Colonic mucosa (tissue), 4 donors: ENCODE results near the gene ADAM10. TPM values are rescaled to one million over a fixed set of nuclear protein-coding genes. Genes with fewer than 3 reads are reported as not detected.

Experiments used
- DNase-seq: peaks from one replicate; pipeline ENCODE4 v3.0.0-alpha.2; 2020
- H3K27ac ChIP-seq: fragments of 200-600 bp; one replicate; pipeline ENCODE4 v1.8.0; 2021
- H3K27me3 ChIP-seq: fragments of 200-600 bp; one replicate; pipeline ENCODE4 v1.8.0; 2021
- H3K36me3 ChIP-seq: fragments of 200-600 bp; one replicate; pipeline ENCODE4 v1.8.0; 2021
- H3K4me1 ChIP-seq: fragments of 200-600 bp; one replicate; pipeline ENCODE4 v1.8.0; 2021; ENCODE audit warnings: mild to moderate bottlenecking
- H3K4me3 ChIP-seq: fragments of 200-600 bp; one replicate; pipeline ENCODE4 v1.8.0; 2021
- H3K9ac ChIP-seq, 2 donors: one replicate each; pipeline ENCODE4 v1.7.0; 2013; ENCODE audit warnings: control low read depth in 2 of 2, low read depth in 2 of 2, low read length in 2 of 2
- H3K9me3 ChIP-seq: fragments of 200-600 bp; one replicate; pipeline ENCODE4 v1.8.0; 2021
- intact Hi-C: fragments of 100-400 bp; cut with DNase I; formaldehyde crosslinking; loops from one replicate; pipeline ENCODE4 v1.14.1; 2022
- total RNA-seq, 2 donors: library from RNA; stranded (reverse); fragmentation: NEBNext Ultra II Directional in 1 of 2; extraction: Animal tissue kit (Norgen Biotek cat#: 25700) in 1 of 2; gene quantifications; one replicate each; pipeline ENCODE4 v1.2.1, GENCODE V29; 2021
- TF ChIP-seq, protein P1 (sequence below): fragments of 200-600 bp; IDR thresholded peaks from one replicate; pipeline ENCODE4 v1.8.0; 2022; ENCODE audit warnings: antibody characterized with exemption, mild to moderate bottlenecking
- donor health status: healthy.
- donor health status: DM: no; HTN: no; CAD: no.
- donor health status: DM: no; HTN: no; CAD: no.

ADAM10 gene
- total RNA-seq, 2 donors from 2014 or later: 115 to 176 TPM

DNA sequence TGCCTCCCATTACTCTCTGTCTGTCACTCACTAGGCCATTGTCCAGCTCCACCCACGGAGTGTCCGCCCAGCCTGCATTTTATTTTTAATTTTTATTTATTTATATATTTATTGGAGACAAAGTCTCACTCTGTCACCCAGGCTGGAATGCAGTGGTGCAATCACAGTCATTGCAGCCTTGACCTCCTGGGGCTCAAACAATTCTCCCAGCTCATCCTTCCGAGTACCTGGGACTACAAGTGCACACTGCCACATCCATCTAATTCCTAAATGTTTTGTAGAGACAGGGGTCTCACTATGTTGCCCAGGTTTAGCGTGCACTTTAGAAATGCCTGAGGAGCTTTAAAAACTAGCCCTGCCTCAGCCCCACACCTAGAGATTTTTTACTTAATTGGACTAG lies 176.2 kb downstream of the ADAM10 start:
- no peaks in the 10 kb centered on the region for H3K4me1 ChIP-seq
- H3K9ac ChIP-seq: no peak overlapping the region
- H3K27me3 ChIP-seq: no peaks in the 10 kb centered on the region
- TF ChIP-seq, protein P1, sequence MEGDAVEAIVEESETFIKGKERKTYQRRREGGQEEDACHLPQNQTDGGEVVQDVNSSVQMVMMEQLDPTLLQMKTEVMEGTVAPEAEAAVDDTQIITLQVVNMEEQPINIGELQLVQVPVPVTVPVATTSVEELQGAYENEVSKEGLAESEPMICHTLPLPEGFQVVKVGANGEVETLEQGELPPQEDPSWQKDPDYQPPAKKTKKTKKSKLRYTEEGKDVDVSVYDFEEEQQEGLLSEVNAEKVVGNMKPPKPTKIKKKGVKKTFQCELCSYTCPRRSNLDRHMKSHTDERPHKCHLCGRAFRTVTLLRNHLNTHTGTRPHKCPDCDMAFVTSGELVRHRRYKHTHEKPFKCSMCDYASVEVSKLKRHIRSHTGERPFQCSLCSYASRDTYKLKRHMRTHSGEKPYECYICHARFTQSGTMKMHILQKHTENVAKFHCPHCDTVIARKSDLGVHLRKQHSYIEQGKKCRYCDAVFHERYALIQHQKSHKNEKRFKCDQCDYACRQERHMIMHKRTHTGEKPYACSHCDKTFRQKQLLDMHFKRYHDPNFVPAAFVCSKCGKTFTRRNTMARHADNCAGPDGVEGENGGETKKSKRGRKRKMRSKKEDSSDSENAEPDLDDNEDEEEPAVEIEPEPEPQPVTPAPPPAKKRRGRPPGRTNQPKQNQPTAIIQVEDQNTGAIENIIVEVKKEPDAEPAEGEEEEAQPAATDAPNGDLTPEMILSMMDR: no peak
- no peak overlapping the region for H3K27ac ChIP-seq
- H3K36me3 ChIP-seq: no peaks in the 10 kb centered on the region
- DNase-seq: no peak
- no peak overlapping the region for H3K4me3 ChIP-seq
- H3K9me3 ChIP-seq: no peaks in the 10 kb centered on the region
- intact Hi-C loops: no loop called here

DNA sequence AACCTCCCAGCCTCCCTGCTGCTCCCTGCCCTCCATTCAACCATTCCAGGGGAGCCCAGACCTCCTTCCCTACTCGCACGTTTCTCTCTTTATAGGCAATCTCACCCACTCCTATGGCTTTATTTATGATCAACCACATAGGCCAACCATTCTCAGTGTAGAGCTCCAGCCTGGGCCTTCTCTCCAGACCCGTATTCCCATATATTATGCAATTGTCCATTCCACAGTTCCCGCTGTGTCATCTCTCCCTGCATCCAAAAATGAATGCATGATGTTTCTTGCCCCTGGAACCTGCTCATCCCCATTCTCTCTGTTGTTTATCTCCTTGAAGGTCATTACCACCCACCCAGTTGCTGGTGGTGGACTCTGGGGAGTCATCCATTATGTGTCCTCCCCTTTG lies 177.0 kb downstream of the ADAM10 start:
- H3K4me3 ChIP-seq: no peak overlapping the region
- TF ChIP-seq, protein P1: no peak
- H3K36me3 ChIP-seq: no peaks in the 10 kb centered on the region
- H3K27ac ChIP-seq: no peak overlapping the region
- intact Hi-C loops: no loop called here
- no peaks in the 10 kb centered on the region for H3K27me3 ChIP-seq
- no peaks in the 10 kb centered on the region for H3K4me1 ChIP-seq
- no peaks in the 10 kb centered on the region for H3K9me3 ChIP-seq
- no peak for DNase-seq
- no peak overlapping the region for H3K9ac ChIP-seq

DNA sequence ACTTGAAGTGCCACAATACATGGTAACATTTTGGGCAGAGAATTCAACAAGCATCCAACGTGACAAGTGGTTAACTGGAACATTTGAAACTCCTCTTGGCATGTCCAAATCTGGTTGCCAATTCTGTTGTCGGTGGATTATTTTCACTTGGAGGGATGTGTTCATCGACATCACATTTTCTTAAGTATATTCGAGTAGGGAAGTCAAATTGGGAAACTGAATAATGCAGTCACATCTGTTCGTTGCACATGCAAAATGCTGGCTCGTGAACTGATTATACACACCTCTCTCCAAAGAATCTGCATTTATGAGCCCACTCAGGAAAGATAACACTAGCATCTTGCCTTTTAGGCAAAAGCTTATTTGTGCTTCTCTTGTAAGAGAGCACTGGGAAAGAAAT lies 178.0 kb downstream of the ADAM10 start:
- no peaks in the 10 kb centered on the region for H3K4me1 ChIP-seq
- no peak for DNase-seq
- H3K9me3 ChIP-seq: no peaks in the 10 kb centered on the region
- no peaks in the 10 kb centered on the region for H3K27me3 ChIP-seq
- no peak overlapping the region for H3K27ac ChIP-seq
- TF ChIP-seq, protein P1: no peak
- H3K36me3 ChIP-seq: no peaks in the 10 kb centered on the region
- no peak overlapping the region for H3K9ac ChIP-seq
- intact Hi-C loops: no loop called here
- no peak overlapping the region for H3K4me3 ChIP-seq

DNA sequence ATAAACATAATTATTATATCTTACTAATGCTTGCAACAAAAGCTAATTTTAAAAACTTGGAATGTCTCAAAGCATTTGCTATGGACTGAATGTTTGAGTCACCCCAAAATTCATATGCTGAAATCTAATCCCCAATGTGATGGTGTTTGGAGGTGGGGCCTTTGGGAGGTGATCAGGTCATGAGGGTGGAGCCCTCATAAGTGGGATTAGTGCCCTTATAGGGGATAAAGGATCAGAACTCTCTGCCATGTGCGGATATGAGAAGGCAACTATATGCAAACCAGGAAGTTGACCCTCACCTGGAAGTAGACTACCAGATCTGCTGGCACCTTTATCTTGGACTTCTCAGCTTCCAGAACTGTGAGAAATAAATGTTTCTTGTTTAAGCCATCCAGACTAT lies 180.1 kb downstream of the ADAM10 start:
- TF ChIP-seq, protein P1: no peak
- no peaks in the 10 kb centered on the region for H3K9me3 ChIP-seq
- DNase-seq: no peak
- H3K4me1 ChIP-seq: no peaks in the 10 kb centered on the region
- no peaks in the 10 kb centered on the region for H3K27me3 ChIP-seq
- intact Hi-C loops: no loop called here
- H3K27ac ChIP-seq: no peak overlapping the region
- no peak overlapping the region for H3K9ac ChIP-seq
- no peak overlapping the region for H3K4me3 ChIP-seq
- H3K36me3 ChIP-seq: no peaks in the 10 kb centered on the region

DNA sequence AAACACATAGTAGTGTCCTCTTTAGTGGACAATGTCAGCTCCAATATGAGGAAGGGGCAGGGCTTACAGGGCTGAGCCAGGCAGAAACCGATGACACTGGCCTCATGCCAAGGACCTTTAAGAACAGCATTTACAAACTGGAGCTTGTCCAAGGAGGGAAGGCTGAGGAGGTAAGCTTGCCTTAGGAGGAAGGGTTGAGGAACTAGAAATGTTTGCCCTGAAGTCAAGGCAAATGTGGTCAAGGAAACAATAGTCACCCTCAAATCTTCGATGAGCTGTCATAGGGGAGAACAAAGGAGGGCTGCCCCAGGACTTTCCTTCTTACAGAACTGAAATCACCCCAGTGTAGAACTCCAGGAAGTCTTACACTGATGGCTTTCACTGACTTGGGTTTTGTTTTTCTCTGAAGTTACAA lies 181.3 kb downstream of the ADAM10 start:
- Histone ChIP-seq H3K9me3 (no peaks in the 10 kb centered on the region), H3K4me3 (no peak overlapping the region), H3K36me3 (no peaks in the 10 kb centered on the region), H3K4me1 (no peaks in the 10 kb centered on the region), H3K9ac (no peak overlapping the region), H3K27ac (no peak overlapping the region), H3K27me3 (no peaks in the 10 kb centered on the region)
- TF ChIP-seq, protein P1: no peak
- peak; percentile 74 for DNase-seq
- intact Hi-C loops: no loop called here

DNA sequence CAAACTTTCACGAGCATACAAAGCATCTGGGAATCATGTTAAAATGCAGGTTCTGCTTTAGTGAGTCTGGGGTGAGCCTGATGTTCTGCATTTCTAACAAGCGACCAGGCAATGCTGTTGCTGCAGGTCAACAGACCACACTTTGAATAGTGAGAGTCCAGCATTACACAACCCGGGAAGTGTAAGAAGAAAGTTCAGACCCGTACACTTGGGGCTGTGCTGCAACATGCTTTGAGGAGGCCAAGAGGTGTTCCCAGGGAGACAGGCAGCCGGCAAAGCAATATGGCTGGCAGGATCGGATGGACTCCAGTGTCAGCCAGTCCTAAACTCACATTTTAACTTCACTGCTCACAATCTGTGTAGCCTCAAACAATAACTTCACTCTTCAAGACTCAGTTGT lies 183.5 kb downstream of the ADAM10 start:
- TF ChIP-seq, protein P1: no peak
- H3K9ac ChIP-seq: no peak overlapping the region

More for the DNA sequence above, 183.5 kb downstream of the ADAM10 start:
- Histone ChIP-seq H3K4me3 (no peak overlapping the region), H3K36me3 (no peaks in the 10 kb centered on the region), H3K27ac (no peak overlapping the region), H3K27me3 (no peaks in the 10 kb centered on the region), H3K9me3 (no peaks in the 10 kb centered on the region), H3K4me1 (no peaks in the 10 kb centered on the region)
- peak; percentile 13 for DNase-seq
- intact Hi-C loops: no loop called here
